ENCODE results near the gene EPSTI1.

Gene EPSTI1

GRCh38 chr13:42836930-42837690 lies 154.9 kb downstream of the EPSTI1 start:
- DNase-seq: no peak
